22Rv1 (cell line): ENCODE results near the gene ADA.

Experiments
- H3K27ac ChIP-seq: fragments of 450-650 bp; 2 replicates; pipeline ENCODE4 v1.5.1; 2017
- ZFX ChIP-seq: fragments of 450-650 bp; IDR thresholded peaks from 2 replicates; pipeline ENCODE4 v1.6.1; 2017; ENCODE audit warnings: antibody characterized with exemption, borderline replicate concordance
- TF ChIP-seq, protein P1 (sequence below): fragments of 450-650 bp; IDR thresholded peaks from 2 replicates; pipeline ENCODE4 v1.5.1; 2017; ENCODE audit warnings: mild to moderate bottlenecking

ADA gene

DNA sequence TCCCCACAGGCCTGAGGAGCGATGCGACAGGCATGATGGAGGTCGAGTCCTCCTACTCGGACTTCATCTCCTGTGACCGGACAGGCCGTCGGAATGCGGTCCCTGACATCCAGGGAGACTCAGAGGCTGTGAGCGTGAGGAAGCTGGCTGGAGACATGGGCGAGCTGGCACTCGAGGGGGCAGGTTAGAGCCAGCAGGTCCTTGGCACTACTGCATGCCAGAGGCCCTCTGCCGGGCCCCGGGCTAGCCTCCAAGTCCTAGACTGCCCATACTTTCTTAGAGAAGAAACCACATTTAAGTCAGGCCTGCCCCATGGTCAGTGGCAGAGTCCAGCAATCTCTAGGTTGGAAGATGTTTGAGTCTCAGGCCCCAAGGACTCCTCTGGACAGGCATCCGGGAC, 37.0 kb downstream of the ADA start:
- no peak for TF ChIP-seq ZFX
- TF ChIP-seq, protein P1, sequence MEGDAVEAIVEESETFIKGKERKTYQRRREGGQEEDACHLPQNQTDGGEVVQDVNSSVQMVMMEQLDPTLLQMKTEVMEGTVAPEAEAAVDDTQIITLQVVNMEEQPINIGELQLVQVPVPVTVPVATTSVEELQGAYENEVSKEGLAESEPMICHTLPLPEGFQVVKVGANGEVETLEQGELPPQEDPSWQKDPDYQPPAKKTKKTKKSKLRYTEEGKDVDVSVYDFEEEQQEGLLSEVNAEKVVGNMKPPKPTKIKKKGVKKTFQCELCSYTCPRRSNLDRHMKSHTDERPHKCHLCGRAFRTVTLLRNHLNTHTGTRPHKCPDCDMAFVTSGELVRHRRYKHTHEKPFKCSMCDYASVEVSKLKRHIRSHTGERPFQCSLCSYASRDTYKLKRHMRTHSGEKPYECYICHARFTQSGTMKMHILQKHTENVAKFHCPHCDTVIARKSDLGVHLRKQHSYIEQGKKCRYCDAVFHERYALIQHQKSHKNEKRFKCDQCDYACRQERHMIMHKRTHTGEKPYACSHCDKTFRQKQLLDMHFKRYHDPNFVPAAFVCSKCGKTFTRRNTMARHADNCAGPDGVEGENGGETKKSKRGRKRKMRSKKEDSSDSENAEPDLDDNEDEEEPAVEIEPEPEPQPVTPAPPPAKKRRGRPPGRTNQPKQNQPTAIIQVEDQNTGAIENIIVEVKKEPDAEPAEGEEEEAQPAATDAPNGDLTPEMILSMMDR, result no peak

DNA sequence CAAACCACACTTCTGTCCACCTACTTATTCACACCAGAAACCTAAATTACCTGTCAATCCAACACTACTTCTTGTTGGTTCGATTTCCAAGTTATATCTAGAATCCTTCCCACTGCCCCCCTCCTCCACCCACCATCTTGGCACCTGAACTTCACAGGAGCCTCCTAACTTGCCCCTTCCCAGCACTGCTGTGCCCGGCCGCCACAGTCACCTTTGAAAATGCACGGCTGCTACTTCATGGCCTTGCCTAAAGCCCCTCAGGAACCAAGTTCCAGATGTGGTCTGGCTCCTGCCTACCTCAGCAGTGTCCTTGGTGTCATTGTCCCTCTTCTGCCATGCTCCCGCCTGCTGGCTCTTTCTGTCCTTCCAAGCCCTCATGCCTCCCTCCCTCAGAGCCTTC, 37.9 kb downstream of the ADA start:
- H3K27ac ChIP-seq, result no peak overlapping the region
- TF ChIP-seq, protein P1, result no peak
- TF ChIP-seq ZFX, result no peak

More for the DNA sequence above, 37.0 kb downstream of the ADA start:
- no peak overlapping the region for H3K27ac ChIP-seq

DNA sequence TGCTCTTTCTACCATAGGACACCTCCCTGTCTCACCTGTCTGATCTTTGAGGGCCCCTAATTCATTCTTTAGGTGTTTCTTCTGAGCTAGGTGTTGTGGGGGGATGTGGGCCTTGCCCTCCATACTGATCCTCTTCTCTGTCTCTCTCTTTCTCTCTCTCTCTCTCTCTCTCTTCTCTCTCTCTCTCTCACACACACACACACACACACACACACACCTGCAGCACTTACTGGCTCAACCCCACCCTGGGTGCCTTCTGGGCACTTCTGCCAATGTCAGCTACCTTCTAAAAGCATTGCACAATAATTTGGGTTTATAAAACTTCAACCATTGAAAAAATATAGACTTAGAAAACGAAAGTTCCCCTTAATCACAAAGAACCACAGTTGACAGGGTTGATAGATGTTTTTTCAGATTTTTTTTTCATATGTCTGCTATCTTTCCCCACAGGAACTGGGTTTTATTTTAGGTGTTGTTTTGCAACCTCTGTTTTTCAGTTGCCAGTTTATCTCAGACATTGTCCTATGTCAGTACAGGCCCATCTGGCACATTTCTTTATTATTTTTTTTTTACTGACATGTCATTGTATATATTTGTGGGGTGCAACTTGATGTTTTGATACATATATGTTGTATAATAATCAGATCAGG, 41.1 kb downstream of the ADA start:
- no peak overlapping the region for H3K27ac ChIP-seq
- no peak for TF ChIP-seq ZFX
- TF ChIP-seq, protein P1, result peak; percentile 41

DNA sequence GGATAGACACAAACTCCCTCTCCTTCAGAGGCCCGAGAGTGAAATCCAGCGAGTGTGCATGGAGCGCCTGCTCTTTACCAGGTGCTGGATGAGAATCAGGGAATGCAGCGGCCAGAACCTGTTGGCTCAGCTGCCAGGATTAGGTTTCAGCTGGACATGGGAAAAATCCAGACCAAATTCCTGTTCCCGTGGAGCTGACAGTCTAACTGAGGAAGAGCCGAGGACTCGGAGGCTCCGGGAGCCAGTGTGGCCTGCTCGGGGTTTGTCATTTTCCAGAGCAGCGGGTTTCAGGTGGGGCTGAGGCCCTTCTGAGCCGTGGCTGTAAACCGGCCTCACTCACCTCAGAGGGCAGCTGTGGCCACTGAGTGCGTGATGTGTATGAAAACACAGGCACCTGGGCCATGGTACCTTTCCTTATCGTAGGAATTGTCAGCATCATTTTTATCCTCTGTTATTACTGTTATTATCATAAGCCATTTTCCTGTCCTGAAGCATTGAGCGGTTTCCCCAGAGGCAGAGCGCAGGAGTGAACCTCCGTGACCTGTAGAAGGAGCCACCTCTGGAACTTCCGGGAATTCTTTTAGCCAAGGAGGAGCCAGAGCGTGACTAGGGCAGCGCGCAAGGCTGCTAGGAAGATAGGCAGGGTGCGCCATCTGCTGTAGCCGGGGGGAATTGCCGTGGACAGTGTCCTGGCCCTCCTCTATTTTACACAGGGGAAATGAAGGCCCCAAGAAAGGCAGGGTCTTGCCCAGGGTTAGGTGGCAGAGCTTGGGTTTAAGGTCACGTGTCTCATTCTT, 41.8 kb downstream of the ADA start:
- no peak for TF ChIP-seq ZFX
- TF ChIP-seq, protein P1, result peak; percentile 96
- H3K27ac ChIP-seq, result peak overlapping the region; percentile 50

DNA sequence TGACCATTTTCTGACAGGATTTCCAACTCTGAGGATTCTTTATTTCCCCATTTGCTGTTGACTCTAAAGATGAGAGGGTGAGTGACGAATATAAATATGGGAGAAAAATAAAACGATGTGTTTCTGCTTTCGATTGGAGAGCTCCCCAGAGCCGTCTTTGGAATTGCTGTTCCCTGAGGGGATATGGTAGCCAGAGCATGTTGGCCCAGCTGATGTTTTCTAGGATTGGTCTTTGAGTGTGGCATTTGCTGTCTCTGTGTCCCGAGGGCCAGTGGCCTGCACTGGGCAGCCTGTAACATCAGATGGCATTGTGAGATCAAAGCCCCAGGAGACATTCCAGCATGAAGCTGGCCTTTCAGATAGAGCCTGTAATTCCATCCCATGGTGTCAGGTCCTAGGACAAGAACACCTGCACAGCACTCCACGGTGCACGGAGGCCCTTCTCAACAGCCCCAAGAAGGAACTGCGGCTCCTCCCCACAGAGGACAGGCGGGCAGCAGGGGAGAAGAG, 42.4 kb downstream of the ADA start:
- H3K27ac ChIP-seq, result peak overlapping the region; percentile 50
- TF ChIP-seq, protein P1, result no peak
- no peak for TF ChIP-seq ZFX

DNA sequence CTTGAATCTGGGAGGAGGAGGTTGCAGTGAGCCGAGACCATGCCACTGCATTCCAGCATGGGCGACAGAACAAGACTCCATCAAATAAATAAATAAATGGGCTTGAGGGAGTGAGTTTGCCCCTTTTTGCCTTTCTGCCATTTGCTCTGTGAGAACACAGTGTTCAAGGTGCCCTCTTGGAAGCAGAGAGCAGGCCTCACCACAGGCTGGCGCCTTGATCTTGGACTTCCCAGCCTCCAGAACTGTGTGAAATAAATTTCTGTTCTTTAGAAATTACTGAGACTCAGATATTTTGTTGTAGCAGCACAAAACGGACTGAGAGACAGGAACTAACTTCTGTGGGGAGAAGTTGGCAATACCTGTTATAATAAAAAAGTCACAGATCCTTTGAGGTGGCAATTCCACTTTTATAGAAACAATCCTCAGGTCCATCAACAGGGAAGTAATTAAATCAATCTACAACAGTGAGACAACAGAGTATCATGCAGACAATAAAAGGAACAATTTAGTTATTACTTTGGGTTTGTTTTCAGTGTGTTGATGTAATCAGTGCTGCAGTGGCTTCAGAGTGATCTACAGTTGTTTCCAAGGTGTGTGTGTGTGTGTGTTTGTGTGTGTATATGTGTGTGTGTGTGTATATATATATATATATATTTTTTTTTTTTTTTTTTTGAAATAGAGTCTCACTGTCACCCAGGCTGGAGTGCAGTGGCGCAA, 44.6 kb downstream of the ADA start:
- no peak for TF ChIP-seq ZFX
- TF ChIP-seq, protein P1, result no peak
- no peak overlapping the region for H3K27ac ChIP-seq
